HL-60 (cell line): ENCODE data around the gene TBC1D9B.

ENCODE experiments used
- DNase-seq, 2 experiments: peaks; one replicate each; pipeline ENCODE4 v3.0.0-alpha.2; 2010 to 2020; ENCODE audit warnings: low read depth in 1 of 2, low spot score in 1 of 2
- H3K27ac ChIP-seq: fragments of 250-450 bp; sonication (Bioruptor Pico); replicated peaks from 2 replicates; pipeline ENCODE4 v1.5.1; 2020; ENCODE audit warnings: mild to moderate bottlenecking, moderate library complexity
- H3K27me3 ChIP-seq: fragments of 250-450 bp; sonication (Bioruptor Pico); 2 replicates; pipeline ENCODE4 v1.5.1; 2021; ENCODE audit warnings: mild to moderate bottlenecking, moderate library complexity; ENCODE audit not compliant: insufficient read depth, poor library complexity, severe bottlenecking
- H3K4me3 ChIP-seq: replicated peaks from 2 replicates; pipeline ENCODE4 v1.5.1; 2011; ENCODE audit warnings: mild to moderate bottlenecking, control low read depth, low read length; ENCODE audit not compliant: insufficient read depth
- CTCF ChIP-seq: IDR thresholded peaks from one replicate; pipeline ENCODE4 v1.5.1; 2011; ENCODE audit warnings: low read length, control low read depth, inconsistent platforms; ENCODE audit not compliant: insufficient read depth
- GABPA ChIP-seq: IDR thresholded peaks from 2 replicates; pipeline ENCODE4 v1.6.1; 2012; ENCODE audit warnings: low read depth
- POLR2AphosphoS5 ChIP-seq: IDR thresholded peaks from 2 replicates; pipeline ENCODE4 v1.6.1; 2012; ENCODE audit warnings: low read depth
- REST ChIP-seq: IDR thresholded peaks from 2 replicates; pipeline ENCODE4 v1.6.1; 2012; ENCODE audit warnings: low read depth; ENCODE audit not compliant: insufficient replicate concordance
- SPI1 ChIP-seq: IDR thresholded peaks from 2 replicates; pipeline ENCODE4 v1.6.1; 2012; ENCODE audit warnings: low read depth, mild to moderate bottlenecking, borderline replicate concordance

Gene TBC1D9B

GRCh38 chr5:179841621-179842020 lies 66.1 kb downstream of the TBC1D9B start:
- Histone ChIP-seq H3K27me3 (no peaks in the 10 kb centered on the region), H3K27ac (no peak overlapping the region), H3K4me3 (no peak overlapping the region)
- TF ChIP-seq POLR2AphosphoS5 (no peak), SPI1 (no peak), CTCF (no peak), REST (no peak), GABPA (no peak)
- no peak for DNase-seq

GRCh38 chr5:179840766-179841165 lies 66.9 kb downstream of the TBC1D9B start:
- DNase-seq = no peak
- no peak overlapping the region for H3K4me3 ChIP-seq
- TF ChIP-seq POLR2AphosphoS5 (no peak), REST (no peak), GABPA (no peak), SPI1 (no peak), CTCF (no peak)
- H3K27ac ChIP-seq = no peak overlapping the region
- no peaks in the 10 kb centered on the region for H3K27me3 ChIP-seq

- H3K27me3 ChIP-seq = no peaks in the 10 kb centered on the region
- TF ChIP-seq REST (no peak), CTCF (no peak), POLR2AphosphoS5 (no peak), SPI1 (no peak), GABPA (no peak)
- H3K27ac ChIP-seq = no peak overlapping the region
- H3K4me3 ChIP-seq = no peak overlapping the region
- no peak for DNase-seq
These were observed 67.4 kb downstream of the TBC1D9B start for GRCh38 chr5:179840321-179840720.
